IMR-90 (cell line): ENCODE measurements around the gene OGFOD1. TPM values are rescaled to one million over a fixed set of nuclear protein-coding genes. Genes with fewer than 3 reads are reported as not detected.

ENCODE experiments used
- ATAC-seq: fragments of 200-7000 bp; cut with Tn5 transposase; 2 replicates; pipeline ENCODE4 v1.9.1; 2020; ENCODE audit warnings: low read depth, mild to moderate bottlenecking, moderate library complexity
- BruUV-seq: library from RNA; stranded (reverse); fragments of 400-500 nt; replicated peaks from 2 replicates; lab custom pipeline; 2021; lab: Mats Ljungman, UMichigan
- CTCF ChIA-PET: fragments of 300-600 bp; formaldehyde crosslinking; extraction: SDS; loops from one replicate; lab custom pipeline; 2021; ENCODE audit warnings: antibody characterized with exemption; lab: Yijun Ruan, JAX
- POLR2A ChIA-PET: fragments of 300-600 bp; sonication (Branson Sonifier 250); formaldehyde crosslinking; loops from one replicate; lab custom pipeline; 2022; ENCODE audit warnings: antibody characterized with exemption; ENCODE audit not compliant: unreplicated experiment; lab: Charles Lee
- DNase-seq: peaks from one replicate; pipeline ENCODE4 v3.0.0; 2013
- H2AFZ ChIP-seq: replicated peaks from 2 replicates; pipeline ENCODE3; 2013; ENCODE audit warnings: low read length, mild to moderate bottlenecking; ENCODE audit not compliant: poor library complexity
- H2AK5ac ChIP-seq: 2 replicates; pipeline ENCODE4 v1.6.1; 2013; ENCODE audit warnings: low read depth, low read length, inconsistent platforms
- H2AK9ac ChIP-seq: replicated peaks from 2 replicates; pipeline ENCODE3; 2013; ENCODE audit warnings: mild to moderate bottlenecking, low read depth, low read length, moderate library complexity; ENCODE audit not compliant: poor library complexity
- H2BK120ac ChIP-seq: 2 replicates; pipeline ENCODE4 v1.6.1; 2013; ENCODE audit warnings: low read depth, low read length, inconsistent platforms
- H2BK15ac ChIP-seq: 3 replicates; pipeline ENCODE4 v1.6.1; 2013; ENCODE audit warnings: low read depth, low read length, inconsistent platforms
- H2BK20ac ChIP-seq: 2 replicates; pipeline ENCODE4 v1.6.1; 2013; ENCODE audit warnings: low read depth, mild to moderate bottlenecking, inconsistent platforms, low read length, moderate library complexity
- H2BK5ac ChIP-seq: 2 replicates; pipeline ENCODE4 v1.6.1; 2013; ENCODE audit warnings: mild to moderate bottlenecking, low read depth, low read length, inconsistent platforms; ENCODE audit not compliant: poor library complexity, severe bottlenecking
- H3K14ac ChIP-seq: replicated peaks from 2 replicates; pipeline ENCODE4 v1.6.1; 2013; ENCODE audit warnings: low read depth, low read length, inconsistent platforms
- H3K18ac ChIP-seq: 2 replicates; pipeline ENCODE4 v1.6.1; 2013; ENCODE audit warnings: low read depth, low read length, control low read depth
- H3K23ac ChIP-seq: 2 replicates; pipeline ENCODE4 v1.6.1; 2013; ENCODE audit warnings: low read depth, low read length, inconsistent platforms
- H3K27ac ChIP-seq: 2 replicates; pipeline ENCODE4 v1.5.1; 2013; ENCODE audit warnings: mild to moderate bottlenecking, control low read depth, low read length; ENCODE audit not compliant: insufficient read depth
- H3K27me3 ChIP-seq: 2 replicates; pipeline ENCODE4 v1.6.1; 2013; ENCODE audit warnings: low read length; ENCODE audit not compliant: control insufficient read depth, insufficient read depth
- H3K36me3 ChIP-seq: 2 replicates; pipeline ENCODE4 v1.6.1; 2013; ENCODE audit warnings: low read length, mixed read lengths; ENCODE audit not compliant: control insufficient read depth, insufficient read depth
- H3K4ac ChIP-seq: 2 replicates; pipeline ENCODE4 v1.6.1; 2013; ENCODE audit warnings: low read depth, low read length, inconsistent platforms
- H3K4me1 ChIP-seq: 2 replicates; pipeline ENCODE4 v1.6.1; 2013; ENCODE audit warnings: low read length, mixed read lengths; ENCODE audit not compliant: control insufficient read depth, insufficient read depth
- H3K4me2 ChIP-seq: 2 replicates; pipeline ENCODE4 v1.6.1; 2013; ENCODE audit warnings: low read depth, mild to moderate bottlenecking, control low read depth, low read length, moderate library complexity
- H3K4me3 ChIP-seq: 2 replicates; pipeline ENCODE4 v1.5.1; 2013; ENCODE audit warnings: low read depth, mild to moderate bottlenecking, control low read depth, low read length, moderate library complexity; ENCODE audit not compliant: insufficient read depth
- H3K56ac ChIP-seq: 2 replicates; pipeline ENCODE4 v1.6.1; 2013; ENCODE audit warnings: low read length, inconsistent platforms; ENCODE audit not compliant: insufficient read depth; ENCODE audit errors: extremely low read depth
- H3K79me1 ChIP-seq, 2 experiments: 2 replicates each; pipeline ENCODE4 v1.6.1; 2013; ENCODE audit warnings: low read length in 2 of 2, inconsistent platforms in 1 of 2, low read depth in 1 of 2
- H3K9ac ChIP-seq: 2 replicates; pipeline ENCODE4 v1.6.1; 2013; ENCODE audit warnings: low read depth, low read length, control low read depth
- H3K9me1 ChIP-seq: 2 replicates; pipeline ENCODE4 v1.6.1; 2013; ENCODE audit warnings: low read length, inconsistent platforms; ENCODE audit not compliant: insufficient read depth
- H3K9me3 ChIP-seq: 2 replicates; pipeline ENCODE4 v1.6.1; 2013; ENCODE audit warnings: low read length; ENCODE audit not compliant: control insufficient read depth, insufficient read depth
- H4K20me1 ChIP-seq: 2 replicates; pipeline ENCODE4 v1.6.1; 2013; ENCODE audit warnings: low read length, inconsistent platforms; ENCODE audit not compliant: insufficient read depth
- H4K5ac ChIP-seq: 2 replicates; pipeline ENCODE4 v1.6.1; 2013; ENCODE audit warnings: mild to moderate bottlenecking, low read depth, low read length, control low read depth
- H4K8ac ChIP-seq, 2 experiments: 2 replicates each; pipeline ENCODE4 v1.6.1; 2013; ENCODE audit warnings: low read depth in 2 of 2, low read length in 2 of 2, control low read depth in 1 of 2, inconsistent platforms in 1 of 2
- H4K91ac ChIP-seq: 2 replicates; pipeline ENCODE4 v1.6.1; 2013; ENCODE audit warnings: low read depth, low read length, inconsistent platforms; ENCODE audit not compliant: insufficient read depth
- BHLHE40 ChIP-seq: fragments of 150-350 bp; IDR thresholded peaks from 2 replicates; pipeline ENCODE4 v1.6.1; 2016; ENCODE audit warnings: mild to moderate bottlenecking, low read depth, low read length
- CEBPB ChIP-seq: IDR thresholded peaks from 2 replicates; pipeline ENCODE4 v1.6.1; 2012; ENCODE audit warnings: low read depth, low read length, improper control_type of control experiment
- CHD1 ChIP-seq: IDR thresholded peaks from 2 replicates; pipeline ENCODE4 v1.6.1; 2012; ENCODE audit warnings: low read depth, low read length, improper control_type of control experiment
- CTCF ChIP-seq: conservative IDR thresholded peaks from 2 replicates; pipeline ENCODE4 v1.5.1; 2012; ENCODE audit warnings: mild to moderate bottlenecking, low read depth, low read length, improper control_type of control experiment
- FOS ChIP-seq: fragments of 150-350 bp; IDR thresholded peaks from 2 replicates; pipeline ENCODE4 v1.6.1; 2016; ENCODE audit warnings: low read depth, low read length
- MAZ ChIP-seq: IDR thresholded peaks from 2 replicates; pipeline ENCODE4 v1.6.1; 2012; ENCODE audit warnings: low read depth, mild to moderate bottlenecking, low read length, improper control_type of control experiment, moderate library complexity, borderline replicate concordance
- RAD21 ChIP-seq: IDR thresholded peaks from 2 replicates; pipeline ENCODE4 v1.6.1; 2012; ENCODE audit warnings: low read length, improper control_type of control experiment
- RCOR1 ChIP-seq: IDR thresholded peaks from 2 replicates; pipeline ENCODE4 v1.6.1; 2012; ENCODE audit warnings: mild to moderate bottlenecking, low read length, improper control_type of control experiment; ENCODE audit not compliant: insufficient replicate concordance
- RFX5 ChIP-seq: IDR thresholded peaks from 2 replicates; pipeline ENCODE4 v1.8.0; 2012; ENCODE audit warnings: low read depth, mild to moderate bottlenecking, low read length, moderate library complexity
- SMC3 ChIP-seq: fragments of 150-350 bp; IDR thresholded peaks from 2 replicates; pipeline ENCODE4 v1.6.1; 2016; ENCODE audit warnings: low read depth, mild to moderate bottlenecking, antibody characterized with exemption, low read length, moderate library complexity
- USF2 ChIP-seq: fragments of 150-350 bp; IDR thresholded peaks from 2 replicates; pipeline ENCODE4 v1.6.1; 2017; ENCODE audit warnings: mild to moderate bottlenecking, antibody characterized with exemption, low read length, low read depth
- WGBS, 2 experiments: methylation state at CpG; one replicate each; pipeline versions ENCODE4 v1.1.5 to v1.1.7; 2013; ENCODE audit warnings: missing lambda C conversion rate in 2 of 2; ENCODE audit not compliant: insufficient read length in 1 of 2; ENCODE audit errors: extremely low coverage in 2 of 2; 5-methylcytosine and 5-hydroxymethylcytosine counted together
- dilution Hi-C: fragments of 300-500 bp; cut with HindIII; formaldehyde crosslinking; loops from one replicate; pipeline ENCODE4 v1.14.3; 2018; ENCODE audit warnings: low sequenced_read_pairs; ENCODE audit not compliant: unreplicated experiment
- in situ Hi-C: fragments of 300-500 bp; cut with MboI; formaldehyde crosslinking; loops from 3 replicates; pipeline ENCODE4 v1.14.3; 2019; ENCODE audit warnings: low sequenced_read_pairs, inconsistent platforms, mixed read lengths
- intact Hi-C: fragments of 100-400 bp; cut with micrococcal nuclease; formaldehyde crosslinking; loops from 2 replicates; pipeline ENCODE4 v1.10.0; 2022
- polyA plus RNA-seq, 3 experiments: library from polyadenylated mRNA; depleted of rRNA; stranded (reverse); fragments of >200 nt; gene quantifications; 2 replicates each; pipeline ENCODE4 v1.2.3, GENCODE V29; 2012; ENCODE audit warnings: low replicate concordance in 1 of 3
- total RNA-seq: library from RNA; depleted of rRNA; stranded (reverse); fragments of >200 nt; gene quantifications from 2 replicates; pipeline ENCODE4 v1.2.3, GENCODE V29; 2012

OGFOD1 gene
- total and polyA plus RNA-seq, 2 of the 4 experiments (the other 2 are of a cell fraction), result 43.5 to 103 TPM

- TF ChIP-seq USF2 (no peak), RFX5 (no peak)
Observed at GRCh38 chr16:56478281-56479049, 27.1 kb downstream of the OGFOD1 start (continued).

GRCh38 chr16:56479469-56479868 is 28.1 kb downstream of the OGFOD1 start:
- Histone ChIP-seq H3K23ac (no peak overlapping the region), H3K9me3 (no peaks in the 10 kb centered on the region), H2AFZ (no peak overlapping the region), H3K36me3 (peaks cover 30% of the 10 kb centered on the region), H4K8ac (no peak overlapping the region), H3K4me1 (peaks cover 1% of the 10 kb centered on the region; the same call in 1 of the 2 replicates), H3K4me2 (no peak overlapping the region), H4K5ac (no peak overlapping the region), H4K91ac (no peak overlapping the region), H2BK120ac (no peak overlapping the region), H4K20me1 (no peaks in the 10 kb centered on the region), H3K4me3 (no peak overlapping the region), H3K9ac (no peak overlapping the region), H3K14ac (no peak overlapping the region), H2AK5ac (no peak overlapping the region), H2BK5ac (no peak overlapping the region), H3K9me1 (no peaks in the 10 kb centered on the region), H3K79me1 (peaks cover 4 to 13% of the 10 kb centered on the region in 2 experiments; a peak in 3 of 4 replicates), H3K27me3 (no peaks in the 10 kb centered on the region), H3K4ac (no peak overlapping the region), H3K56ac (no peak overlapping the region), H3K27ac (no peak overlapping the region), H2BK15ac (no peak overlapping the region), H2AK9ac (no peak overlapping the region), H2BK20ac (no peak overlapping the region), H3K18ac (no peak overlapping the region)
- DNase-seq, result no peak
- in situ Hi-C loops (no loop called here), dilution Hi-C loops (no loop called here), intact Hi-C loops (no loop called here)
- ChIA-PET CTCF (no interaction called here), POLR2A (no interaction called here)
- no peak for TF ChIP-seq MAZ
- TF ChIP-seq CHD1, result no peak
- no peak for TF ChIP-seq RAD21
- TF ChIP-seq RCOR1, result no peak
- no peak for TF ChIP-seq CEBPB
- TF ChIP-seq CTCF, result no peak
- no peak for TF ChIP-seq BHLHE40
- TF ChIP-seq FOS, result no peak
- TF ChIP-seq SMC3, result no peak
- no peak for TF ChIP-seq USF2
- ATAC-seq, result no peak
- no TSS peak for BruUV-seq
- WGBS, 2 experiments, result 100% methylated on average over 1 of the region's 2 CpGs; no CpG with 5 or more reads in 1 of the 2 experiments
